HepG2 (cell line): Measurements from ENCODE around the gene SULT6B1. TPM values are rescaled to one million over a fixed set of nuclear protein-coding genes. Genes with fewer than 3 reads are reported as not detected.

Experiments
- CAMTA2 ChIP-seq: sonication (generic); formaldehyde crosslinking; IDR thresholded peaks from 2 replicates; pipeline ENCODE4 v1.4.0; 2020; ENCODE audit warnings: mild to moderate bottlenecking, missing genetic modification reagents, borderline replicate concordance
- FOXA3 ChIP-seq: IDR thresholded peaks from 2 replicates; pipeline ENCODE4 v1.6.1; 2016; ENCODE audit warnings: missing genetic modification reagents, missing compliant biosample characterization
- KDM3A ChIP-seq: IDR thresholded peaks from 2 replicates; pipeline ENCODE4 v1.6.1; 2018; ENCODE audit warnings: low read depth, missing compliant biosample characterization
- NRL ChIP-seq: sonication (generic); formaldehyde crosslinking; IDR thresholded peaks from 2 replicates; pipeline ENCODE4 v1.5.0; 2020; ENCODE audit warnings: missing genetic modification reagents, mild to moderate bottlenecking, moderate library complexity, borderline replicate concordance
- PLRG1 ChIP-seq: fragments of 450-650 bp; conservative IDR thresholded peaks from 2 replicates; pipeline ENCODE4 v1.6.1; 2016
- SAFB2 ChIP-seq: sonication (generic); formaldehyde crosslinking; IDR thresholded peaks from 2 replicates; pipeline ENCODE4 v1.5.1; 2020; ENCODE audit warnings: missing genetic modification reagents, low read depth, mild to moderate bottlenecking, borderline replicate concordance
- ZBTB40 ChIP-seq, 2 experiments: fragments of 450-650 bp in 1 of 2; sonication (generic) in 1 of 2; formaldehyde crosslinking in 1 of 2; IDR thresholded peaks; 2 replicates each; pipeline versions ENCODE4 v1.6.1 to v1.8.0; 2016 to 2022; ENCODE audit warnings: antibody characterized with exemption in 1 of 2, mild to moderate bottlenecking in 1 of 2, missing genetic modification reagents in 1 of 2
- ZKSCAN5 ChIP-seq: sonication (generic); formaldehyde crosslinking; IDR thresholded peaks from 2 replicates; pipeline ENCODE4 v1.5.1; 2020; ENCODE audit warnings: mild to moderate bottlenecking, missing genetic modification reagents
- ZNF431 ChIP-seq: sonication (generic); formaldehyde crosslinking; IDR thresholded peaks from 2 replicates; pipeline ENCODE4 v1.9.0; 2022; ENCODE audit warnings: missing genetic modification reagents, low read depth, mild to moderate bottlenecking, borderline replicate concordance
- ZNF513 ChIP-seq: sonication (generic); formaldehyde crosslinking; conservative IDR thresholded peaks from 2 replicates; pipeline ENCODE4 v1.5.0; 2020; ENCODE audit warnings: missing genetic modification reagents
- ZNF749 ChIP-seq: sonication (generic); formaldehyde crosslinking; IDR thresholded peaks from 2 replicates; pipeline ENCODE4 v1.8.0; 2022; ENCODE audit warnings: mild to moderate bottlenecking, missing genetic modification reagents, moderate library complexity, borderline replicate concordance
- polyA plus RNA-seq, 8 experiments: library from polyadenylated mRNA; depleted of rRNA in 3 of 8; stranded (reverse) in 7 of 8; unstranded in 1 of 8; fragments of >200 nt; fragmentation: Illumina TruSeq in 4 of 8; extraction: Trizol in 4 of 8; gene quantifications; 2 replicates each; pipeline versions ENCODE4 v1.2.1 to v1.2.3, GENCODE V29; 2011 to 2016; ENCODE audit warnings: low read depth in 4 of 8, missing spikeins in 1 of 8, mixed read lengths in 1 of 8; ENCODE audit not compliant: insufficient read depth in 1 of 8
- total RNA-seq, 5 experiments: library from RNA; depleted of rRNA; stranded (reverse); fragments of >200 nt; fragmentation: Illumina TruSeq; extraction: Trizol; gene quantifications; 2 replicates each; pipeline ENCODE4 v1.2.3, GENCODE V29; 2016; ENCODE audit warnings: low read depth in 1 of 5
- TF ChIP-seq, protein P1 (sequence below): sonication (generic); formaldehyde crosslinking; IDR thresholded peaks from 2 replicates; pipeline ENCODE4 v1.4.0; 2020; ENCODE audit warnings: mild to moderate bottlenecking, missing genetic modification reagents
- TF ChIP-seq, protein P2 (sequence below): IDR thresholded peaks from 2 replicates; pipeline ENCODE4 v1.6.1; 2016; ENCODE audit warnings: low read depth

Gene SULT6B1
- total and polyA plus RNA-seq, 2 of the 13 experiments (the other 11 are each of a cell fraction or from before 2014, with no cell fraction given) = not detected

DNA sequence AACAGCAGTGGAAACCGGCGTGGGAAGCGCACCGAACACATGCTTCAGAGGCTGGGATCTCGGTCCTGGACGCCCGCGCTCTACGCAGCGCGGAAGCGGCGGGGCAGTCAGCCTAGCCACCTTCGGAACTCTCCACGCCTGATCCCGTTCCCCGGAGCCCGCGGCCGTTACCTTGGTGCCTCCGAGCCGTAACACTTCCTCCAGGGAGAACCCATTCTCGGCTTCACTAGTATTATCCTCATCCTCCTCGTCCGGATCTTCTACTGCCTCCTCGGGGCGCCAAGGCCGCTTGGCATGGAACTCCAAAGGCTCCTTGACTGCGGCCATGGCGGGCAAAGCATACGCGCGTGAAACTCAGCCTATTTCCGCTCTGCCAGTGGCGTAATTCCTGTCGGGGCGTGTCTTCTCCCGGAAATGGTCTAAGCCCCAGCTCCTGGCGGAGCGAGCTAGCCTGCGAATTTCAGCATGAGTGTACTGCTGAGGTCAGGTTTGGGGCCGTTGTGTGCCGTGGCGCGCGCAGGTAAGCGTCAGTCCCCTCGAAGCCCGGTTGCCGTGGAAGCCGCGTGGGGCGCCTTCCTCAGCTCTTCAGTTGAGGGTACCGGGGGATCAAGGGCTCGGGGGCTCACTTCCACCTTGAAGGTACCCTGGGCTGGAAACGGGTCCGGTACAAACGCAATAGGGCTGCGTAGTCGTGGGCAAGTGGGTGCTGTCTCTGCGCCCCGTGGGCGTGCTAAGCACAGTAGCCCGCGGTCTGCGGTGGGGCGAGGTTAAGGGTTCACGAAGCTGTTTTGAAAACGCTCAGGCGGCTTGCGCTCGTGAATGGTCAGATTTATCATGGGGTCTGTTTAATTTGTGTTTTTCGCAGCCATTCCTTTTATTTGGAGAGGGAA, 43.0 kb upstream of the SULT6B1 start, which contains the start of the genes CEBPZ and NDUFAF7 (continued):
- peak; percentile 62 for TF ChIP-seq ZBTB40 (IDR thresholded peaks at IDR 0.05)
- peak; percentile 87 for TF ChIP-seq ZBTB40 (CRISPR knock-in tag; IDR thresholded peaks at IDR 0.05)
- peak; percentile 62 for TF ChIP-seq FOXA3 (CRISPR knock-in tag)
- TF ChIP-seq ZKSCAN5 = peak; percentile 26; the same call in 1 of the 2 replicates
- no peak for TF ChIP-seq ZNF513 (CRISPR knock-in tag)
- TF ChIP-seq PLRG1 = no peak
- TF ChIP-seq, protein P1, sequence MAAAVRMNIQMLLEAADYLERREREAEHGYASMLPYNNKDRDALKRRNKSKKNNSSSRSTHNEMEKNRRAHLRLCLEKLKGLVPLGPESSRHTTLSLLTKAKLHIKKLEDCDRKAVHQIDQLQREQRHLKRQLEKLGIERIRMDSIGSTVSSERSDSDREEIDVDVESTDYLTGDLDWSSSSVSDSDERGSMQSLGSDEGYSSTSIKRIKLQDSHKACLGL (CRISPR knock-in tag) = peak; percentile 95; the same call in 1 of the 2 replicates
- peak; percentile 76; the same call in 1 of the 2 replicates for TF ChIP-seq SAFB2 (CRISPR knock-in tag)
- no peak; the same call in 1 of the 2 replicates for TF ChIP-seq KDM3A (CRISPR knock-in tag)
- peak; percentile 78; the same call in 1 of the 2 replicates for TF ChIP-seq CAMTA2 (CRISPR knock-in tag)
- TF ChIP-seq NRL (CRISPR knock-in tag) = peak; percentile 98
- TF ChIP-seq ZNF749 (CRISPR knock-in tag) = peak; percentile 95; the same call in 1 of the 2 replicates
- TF ChIP-seq, protein P2, sequence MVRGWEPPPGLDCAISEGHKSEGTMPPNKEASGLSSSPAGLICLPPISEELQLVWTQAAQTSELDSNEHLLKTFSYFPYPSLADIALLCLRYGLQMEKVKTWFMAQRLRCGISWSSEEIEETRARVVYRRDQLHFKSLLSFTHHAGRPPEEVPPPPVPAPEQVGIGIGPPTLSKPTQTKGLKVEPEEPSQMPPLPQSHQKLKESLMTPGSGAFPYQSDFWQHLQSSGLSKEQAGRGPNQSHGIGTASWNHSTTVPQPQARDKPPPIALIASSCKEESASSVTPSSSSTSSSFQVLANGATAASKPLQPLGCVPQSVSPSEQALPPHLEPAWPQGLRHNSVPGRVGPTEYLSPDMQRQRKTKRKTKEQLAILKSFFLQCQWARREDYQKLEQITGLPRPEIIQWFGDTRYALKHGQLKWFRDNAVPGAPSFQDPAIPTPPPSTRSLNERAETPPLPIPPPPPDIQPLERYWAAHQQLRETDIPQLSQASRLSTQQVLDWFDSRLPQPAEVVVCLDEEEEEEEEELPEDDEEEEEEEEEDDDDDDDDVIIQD = peak; percentile 79
- peak; percentile 94 for TF ChIP-seq ZNF431 (CRISPR knock-in tag)
